Measurements from ENCODE around the gene PML.

Gene PML
- long read RNA-seq, full-length matches to known transcripts: 71 of 96 reads
- long read RNA-seq, partial matches to known transcripts: 11 of 96 reads
- long read RNA-seq, other reads (novel, unspliced or antisense): 14 of 96 reads

- peak within 1 kb of the TSS; percentile 86 for H3K4me3 ChIP-seq (replicated peaks; ENCODE audit: insufficient read depth, low read length)
- H3K27me3 ChIP-seq (ENCODE audit: insufficient read depth, poor library complexity, severe bottlenecking): no peaks in the 10 kb centered on the region
- TF ChIP-seq SPI1 (IDR thresholded peaks at IDR 0.05; ENCODE audit: borderline replicate concordance, low read depth): peak; percentile 96
- no peak for TF ChIP-seq CTCF (IDR thresholded peaks at IDR 0.05; ENCODE audit: insufficient read depth, low read length)
- TF ChIP-seq POLR2AphosphoS5 (IDR thresholded peaks at IDR 0.05; ENCODE audit: low read depth): peak; percentile 12; the same call in 1 of the 2 replicates
- peak; percentile 88 to 98 for DNase-seq (ENCODE audit: low read depth in 1 of 2, low spot score in 1 of 2)
- peak within 1 kb of the TSS; percentile 81 for H3K27ac ChIP-seq (replicated peaks)
Observed at GRCh38 chr15:73994413-73994883, at the start of gene PML. TSS of gene PML (plus strand) at chr15:73994716. CDS start at chr15:73994813, 97 bp downstream.

GRCh38 chr15:73945130-73945508, 49.4 kb upstream of the PML start:
- DNase-seq (ENCODE audit: low read depth in 1 of 2, low spot score in 1 of 2): no peak
- no peak overlapping the region for H3K4me3 ChIP-seq (replicated peaks; ENCODE audit: insufficient read depth, low read length)
- H3K27me3 ChIP-seq (ENCODE audit: insufficient read depth, poor library complexity, severe bottlenecking): no peaks in the 10 kb centered on the region
- TF ChIP-seq SPI1 (IDR thresholded peaks at IDR 0.05; ENCODE audit: borderline replicate concordance, low read depth) (no peak), POLR2AphosphoS5 (IDR thresholded peaks at IDR 0.05; ENCODE audit: low read depth) (no peak), CTCF (IDR thresholded peaks at IDR 0.05; ENCODE audit: insufficient read depth, low read length) (no peak), GABPA (IDR thresholded peaks at IDR 0.05; ENCODE audit: low read depth) (no peak)
- TF ChIP-seq, protein P1, sequence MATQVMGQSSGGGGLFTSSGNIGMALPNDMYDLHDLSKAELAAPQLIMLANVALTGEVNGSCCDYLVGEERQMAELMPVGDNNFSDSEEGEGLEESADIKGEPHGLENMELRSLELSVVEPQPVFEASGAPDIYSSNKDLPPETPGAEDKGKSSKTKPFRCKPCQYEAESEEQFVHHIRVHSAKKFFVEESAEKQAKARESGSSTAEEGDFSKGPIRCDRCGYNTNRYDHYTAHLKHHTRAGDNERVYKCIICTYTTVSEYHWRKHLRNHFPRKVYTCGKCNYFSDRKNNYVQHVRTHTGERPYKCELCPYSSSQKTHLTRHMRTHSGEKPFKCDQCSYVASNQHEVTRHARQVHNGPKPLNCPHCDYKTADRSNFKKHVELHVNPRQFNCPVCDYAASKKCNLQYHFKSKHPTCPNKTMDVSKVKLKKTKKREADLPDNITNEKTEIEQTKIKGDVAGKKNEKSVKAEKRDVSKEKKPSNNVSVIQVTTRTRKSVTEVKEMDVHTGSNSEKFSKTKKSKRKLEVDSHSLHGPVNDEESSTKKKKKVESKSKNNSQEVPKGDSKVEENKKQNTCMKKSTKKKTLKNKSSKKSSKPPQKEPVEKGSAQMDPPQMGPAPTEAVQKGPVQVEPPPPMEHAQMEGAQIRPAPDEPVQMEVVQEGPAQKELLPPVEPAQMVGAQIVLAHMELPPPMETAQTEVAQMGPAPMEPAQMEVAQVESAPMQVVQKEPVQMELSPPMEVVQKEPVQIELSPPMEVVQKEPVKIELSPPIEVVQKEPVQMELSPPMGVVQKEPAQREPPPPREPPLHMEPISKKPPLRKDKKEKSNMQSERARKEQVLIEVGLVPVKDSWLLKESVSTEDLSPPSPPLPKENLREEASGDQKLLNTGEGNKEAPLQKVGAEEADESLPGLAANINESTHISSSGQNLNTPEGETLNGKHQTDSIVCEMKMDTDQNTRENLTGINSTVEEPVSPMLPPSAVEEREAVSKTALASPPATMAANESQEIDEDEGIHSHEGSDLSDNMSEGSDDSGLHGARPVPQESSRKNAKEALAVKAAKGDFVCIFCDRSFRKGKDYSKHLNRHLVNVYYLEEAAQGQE (IDR thresholded peaks at IDR 0.05; ENCODE audit: insufficient replicate concordance, low read depth): no peak
- no peak overlapping the region for H3K27ac ChIP-seq (replicated peaks)

- Histone ChIP-seq H3K4me3 (replicated peaks; ENCODE audit: insufficient read depth, low read length) (no peak overlapping the region), H3K27ac (replicated peaks) (no peak overlapping the region), H3K27me3 (ENCODE audit: insufficient read depth, poor library complexity, severe bottlenecking) (no peaks in the 10 kb centered on the region)
- no peak for DNase-seq (ENCODE audit: low read depth in 1 of 2, low spot score in 1 of 2)
- no peak for TF ChIP-seq CTCF (IDR thresholded peaks at IDR 0.05; ENCODE audit: insufficient read depth, low read length)
- TF ChIP-seq GABPA (IDR thresholded peaks at IDR 0.05; ENCODE audit: low read depth): no peak
- TF ChIP-seq, protein P1 (IDR thresholded peaks at IDR 0.05; ENCODE audit: insufficient replicate concordance, low read depth): no peak
- no peak for TF ChIP-seq POLR2AphosphoS5 (IDR thresholded peaks at IDR 0.05; ENCODE audit: low read depth)
- TF ChIP-seq SPI1 (IDR thresholded peaks at IDR 0.05; ENCODE audit: borderline replicate concordance, low read depth): no peak
Observed at GRCh38 chr15:73946046-73946721, 48.3 kb upstream of the PML start.
